ENCODE measurements around the gene SELENOP. TPM values are rescaled to one million over a fixed set of nuclear protein-coding genes. Genes with fewer than 3 reads are reported as not detected.

The SELENOP gene
- total RNA-seq, 1 experiment from 2014 or later, result 11.4 TPM

GRCh38 chr5:42840842-42841567 lies 29.3 kb upstream of the SELENOP start:
- ATAC-seq (no peak), DNase-seq (ENCODE audit: low read depth, low spot score) (no peak)
- H3K9ac ChIP-seq (ENCODE audit: low read length), result no peak overlapping the region
- ChIA-PET CTCF (interaction anchor here (0.8 kb wide), 1 partner anchor 95 kb away, joined by 4 read pairs; no protein-coding TSS in a partner anchor), POLR2A (no interaction called here), RAD21 (ENCODE audit: low non-redundant PET in 1 of 2, low total read pairs in 2 of 2, uncharacterized antibody in 2 of 2, unreplicated experiment in 2 of 2) (no interaction called here)
- H3K4me2 ChIP-seq (ENCODE audit: low read length), result no peak overlapping the region
- H3K9me2 ChIP-seq (ENCODE audit: insufficient read depth), result no peaks in the 10 kb centered on the region
- no peaks in the 10 kb centered on the region for H3K36me3 ChIP-seq (ENCODE audit: control insufficient read depth in 1 of 2, insufficient read depth in 2 of 2, low read length in 2 of 2)
- no peaks in the 10 kb centered on the region for H3K27me3 ChIP-seq (ENCODE audit: insufficient read depth, low read length)
- intact Hi-C loops (cut with micrococcal nuclease), result no loop called here
- H3K4me1 ChIP-seq (ENCODE audit: control insufficient read depth in 1 of 2, insufficient read depth in 2 of 2, low read length in 2 of 2), result no peaks in the 10 kb centered on the region
- H3K9me3 ChIP-seq (ENCODE audit: control insufficient read depth in 1 of 2, insufficient read depth in 1 of 2, low read depth in 1 of 2, low read length in 2 of 2), result no peaks in the 10 kb centered on the region
- H2AFZ ChIP-seq (ENCODE audit: low read depth, low read length, poor library complexity, severe bottlenecking), result no peak overlapping the region
- no peak overlapping the region for H3K27ac ChIP-seq (ENCODE audit: low read depth, low read length)
- TF ChIP-seq POLR2A (IDR thresholded peaks at IDR 0.05; ENCODE audit: borderline replicate concordance, extremely low read depth, insufficient read depth, insufficient read length) (no peak), ZNF274 (IDR thresholded peaks at IDR 0.05; ENCODE audit: low read depth, low read length) (no peak), SP1 (IDR thresholded peaks at IDR 0.05; ENCODE audit: low read depth) (no peak), EZH2 (IDR thresholded peaks at IDR 0.05) (no peak), POLR2AphosphoS5 (IDR thresholded peaks at IDR 0.05; ENCODE audit: low read depth, low read length) (no peak), FOSL1 (IDR thresholded peaks at IDR 0.05; ENCODE audit: low read depth) (no peak), EZH2phosphoT487 (IDR thresholded peaks at IDR 0.05; ENCODE audit: borderline replicate concordance) (no peak), RAD21 (IDR thresholded peaks at IDR 0.05; ENCODE audit: low read depth) (no peak), SRF (IDR thresholded peaks at IDR 0.05; ENCODE audit: low read depth) (no peak), ZFX (IDR thresholded peaks at IDR 0.05) (no peak), ATF3 (IDR thresholded peaks at IDR 0.05) (no peak)
- TF ChIP-seq, protein P1, sequence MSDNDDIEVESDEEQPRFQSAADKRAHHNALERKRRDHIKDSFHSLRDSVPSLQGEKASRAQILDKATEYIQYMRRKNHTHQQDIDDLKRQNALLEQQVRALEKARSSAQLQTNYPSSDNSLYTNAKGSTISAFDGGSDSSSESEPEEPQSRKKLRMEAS (IDR thresholded peaks at IDR 0.05), result no peak
- TF ChIP-seq, protein P2, sequence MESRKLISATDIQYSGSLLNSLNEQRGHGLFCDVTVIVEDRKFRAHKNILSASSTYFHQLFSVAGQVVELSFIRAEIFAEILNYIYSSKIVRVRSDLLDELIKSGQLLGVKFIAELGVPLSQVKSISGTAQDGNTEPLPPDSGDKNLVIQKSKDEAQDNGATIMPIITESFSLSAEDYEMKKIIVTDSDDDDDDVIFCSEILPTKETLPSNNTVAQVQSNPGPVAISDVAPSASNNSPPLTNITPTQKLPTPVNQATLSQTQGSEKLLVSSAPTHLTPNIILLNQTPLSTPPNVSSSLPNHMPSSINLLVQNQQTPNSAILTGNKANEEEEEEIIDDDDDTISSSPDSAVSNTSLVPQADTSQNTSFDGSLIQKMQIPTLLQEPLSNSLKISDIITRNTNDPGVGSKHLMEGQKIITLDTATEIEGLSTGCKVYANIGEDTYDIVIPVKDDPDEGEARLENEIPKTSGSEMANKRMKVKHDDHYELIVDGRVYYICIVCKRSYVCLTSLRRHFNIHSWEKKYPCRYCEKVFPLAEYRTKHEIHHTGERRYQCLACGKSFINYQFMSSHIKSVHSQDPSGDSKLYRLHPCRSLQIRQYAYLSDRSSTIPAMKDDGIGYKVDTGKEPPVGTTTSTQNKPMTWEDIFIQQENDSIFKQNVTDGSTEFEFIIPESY (IDR thresholded peaks at IDR 0.05; ENCODE audit: extremely low read depth, insufficient replicate concordance, low read length), result no peak
- TF ChIP-seq, protein P3, sequence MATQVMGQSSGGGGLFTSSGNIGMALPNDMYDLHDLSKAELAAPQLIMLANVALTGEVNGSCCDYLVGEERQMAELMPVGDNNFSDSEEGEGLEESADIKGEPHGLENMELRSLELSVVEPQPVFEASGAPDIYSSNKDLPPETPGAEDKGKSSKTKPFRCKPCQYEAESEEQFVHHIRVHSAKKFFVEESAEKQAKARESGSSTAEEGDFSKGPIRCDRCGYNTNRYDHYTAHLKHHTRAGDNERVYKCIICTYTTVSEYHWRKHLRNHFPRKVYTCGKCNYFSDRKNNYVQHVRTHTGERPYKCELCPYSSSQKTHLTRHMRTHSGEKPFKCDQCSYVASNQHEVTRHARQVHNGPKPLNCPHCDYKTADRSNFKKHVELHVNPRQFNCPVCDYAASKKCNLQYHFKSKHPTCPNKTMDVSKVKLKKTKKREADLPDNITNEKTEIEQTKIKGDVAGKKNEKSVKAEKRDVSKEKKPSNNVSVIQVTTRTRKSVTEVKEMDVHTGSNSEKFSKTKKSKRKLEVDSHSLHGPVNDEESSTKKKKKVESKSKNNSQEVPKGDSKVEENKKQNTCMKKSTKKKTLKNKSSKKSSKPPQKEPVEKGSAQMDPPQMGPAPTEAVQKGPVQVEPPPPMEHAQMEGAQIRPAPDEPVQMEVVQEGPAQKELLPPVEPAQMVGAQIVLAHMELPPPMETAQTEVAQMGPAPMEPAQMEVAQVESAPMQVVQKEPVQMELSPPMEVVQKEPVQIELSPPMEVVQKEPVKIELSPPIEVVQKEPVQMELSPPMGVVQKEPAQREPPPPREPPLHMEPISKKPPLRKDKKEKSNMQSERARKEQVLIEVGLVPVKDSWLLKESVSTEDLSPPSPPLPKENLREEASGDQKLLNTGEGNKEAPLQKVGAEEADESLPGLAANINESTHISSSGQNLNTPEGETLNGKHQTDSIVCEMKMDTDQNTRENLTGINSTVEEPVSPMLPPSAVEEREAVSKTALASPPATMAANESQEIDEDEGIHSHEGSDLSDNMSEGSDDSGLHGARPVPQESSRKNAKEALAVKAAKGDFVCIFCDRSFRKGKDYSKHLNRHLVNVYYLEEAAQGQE (IDR thresholded peaks at IDR 0.05; ENCODE audit: low read depth), result no peak
- no peaks in the 10 kb centered on the region for H4K20me1 ChIP-seq (ENCODE audit: insufficient read depth)
- H3K79me2 ChIP-seq (ENCODE audit: insufficient read depth, low read length), result no peaks in the 10 kb centered on the region
- no peak overlapping the region for H3K4me3 ChIP-seq (replicated peaks in 1 of 2; ENCODE audit: low read depth in 1 of 2, low read length in 2 of 2)
- BruUV-seq (replicated peaks), result no TSS peak

Measured in HCT116 (cell line).